Activated CD8-positive, alpha-beta memory T cell treated with anti-CD3 and anti-CD28 coated beads, Interleukin-2, amount 50 U/mL, for 1 hour (primary cell): Measurements from ENCODE around the gene RHOU.

Experiments used
- DNase-seq: peaks from one replicate; pipeline ENCODE4 v3.0.0-alpha.2; 2020; ENCODE audit errors: extremely low read depth

RHOU gene

GRCh38 chr1:228783418-228784040 lies 48.2 kb downstream of the RHOU start:
- no peak for DNase-seq

- no peak for DNase-seq
Measured at GRCh38 chr1:228784181-228784580, 48.9 kb downstream of the RHOU start.

GRCh38 chr1:228785366-228786330 lies 50.4 kb downstream of the RHOU start:
- no peak for DNase-seq

GRCh38 chr1:228786361-228787129 lies 51.3 kb downstream of the RHOU start:
- DNase-seq = no peak

- no peak for DNase-seq
Measured at GRCh38 chr1:228791791-228792190, 56.5 kb downstream of the RHOU start.

GRCh38 chr1:228792601-228793000 lies 57.3 kb downstream of the RHOU start:
- DNase-seq = no peak

- DNase-seq = no peak
Measured at GRCh38 chr1:228793032-228793431, 57.8 kb downstream of the RHOU start.

- DNase-seq = no peak
Measured at GRCh38 chr1:228794173-228794572, 58.9 kb downstream of the RHOU start.

GRCh38 chr1:228794810-228795209 lies 59.5 kb downstream of the RHOU start:
- DNase-seq = no peak

- no peak for DNase-seq
Measured at GRCh38 chr1:228795596-228795995, 60.3 kb downstream of the RHOU start.
